Stimulated activated CD4-positive, alpha-beta T cell treated with anti-CD3 and anti-CD28 coated beads, Interleukin-12 subunit alpha, Interleukin-12 subunit beta, amount 100 ng/mL, for 48 hours (primary cell): Measurements from ENCODE around the gene ARMH1.
A peak's percentile ranks its signal among the peaks of the same experiment; 100 is the strongest.

Experiments used
- DNase-seq, 3 donors: peaks; one replicate each; pipeline ENCODE4 v3.0.0-alpha.2; 2020; ENCODE audit warnings: low read depth in 2 of 3, low spot score in 1 of 3

ARMH1 gene

GRCh38 chr1:44674113-44675000, at the start of gene ARMH1, which contains the start of gene TMEM53:
Gene ARMH1, plus strand, starts transcription at chr1:44674714. Its CDS starts 14,984 bp downstream, at chr1:44689698.
Gene TMEM53, minus strand, starts transcription at chr1:44674481. Its CDS starts 90 bp downstream, at chr1:44674391.
- peak; percentile 96 to 98 (median 97) for DNase-seq

GRCh38 chr1:44625348-44625747, 49.2 kb upstream of the ARMH1 start:
- DNase-seq: no peak

- DNase-seq: no peak
Observed at GRCh38 chr1:44628962-44629756, 45.4 kb upstream of the ARMH1 start.

GRCh38 chr1:44630116-44630515, 44.4 kb upstream of the ARMH1 start:
- DNase-seq: no peak

- DNase-seq: no peak
Observed at GRCh38 chr1:44631333-44631646, 43.2 kb upstream of the ARMH1 start.

- peak; percentile 75 to 87 (median 83) for DNase-seq
Observed at GRCh38 chr1:44631647-44632539, 42.6 kb upstream of the ARMH1 start.

GRCh38 chr1:44632598-44632997, 41.9 kb upstream of the ARMH1 start:
- DNase-seq: no peak

GRCh38 chr1:44634606-44635189, 39.8 kb upstream of the ARMH1 start:
- DNase-seq: no peak

GRCh38 chr1:44635439-44635838, 39.1 kb upstream of the ARMH1 start:
- no peak for DNase-seq

- DNase-seq: no peak
Observed at GRCh38 chr1:44636083-44636687, 38.3 kb upstream of the ARMH1 start.

GRCh38 chr1:44636688-44637598, 37.6 kb upstream of the ARMH1 start:
- no peak for DNase-seq

GRCh38 chr1:44637702-44638411, 36.7 kb upstream of the ARMH1 start:
- no peak for DNase-seq

- DNase-seq: no peak
Observed at GRCh38 chr1:44640200-44640853, 34.2 kb upstream of the ARMH1 start.

GRCh38 chr1:44641126-44642102, 33.1 kb upstream of the ARMH1 start:
- no peak for DNase-seq

- DNase-seq: no peak
Observed at GRCh38 chr1:44642255-44642654, 32.3 kb upstream of the ARMH1 start.

- DNase-seq: no peak
Observed at GRCh38 chr1:44642925-44643324, 31.6 kb upstream of the ARMH1 start.

GRCh38 chr1:44643721-44644334, 30.7 kb upstream of the ARMH1 start:
- no peak for DNase-seq
